Ramos (cell line): ENCODE results near the gene GATA5.

ENCODE experiments used
- in situ Hi-C: fragments of 300-500 bp; cut with MboI; formaldehyde crosslinking; loops from one replicate; pipeline ENCODE4 v1.14.3; 2022; ENCODE audit warnings: low sequenced_read_pairs; ENCODE audit not compliant: unreplicated experiment

The GATA5 gene

GRCh38 chr20:62458275-62459251 is 17.2 kb downstream of the GATA5 start:
- in situ Hi-C loops, result no loop called here

- in situ Hi-C loops, result no loop called here
Measured at GRCh38 chr20:62457831-62458230, 18.0 kb downstream of the GATA5 start.

- in situ Hi-C loops, result no loop called here
Measured at GRCh38 chr20:62457098-62457497, 18.7 kb downstream of the GATA5 start.

GRCh38 chr20:62455929-62456328 is 19.9 kb downstream of the GATA5 start:
- in situ Hi-C loops, result no loop called here

GRCh38 chr20:62454904-62455636 is 20.7 kb downstream of the GATA5 start:
- in situ Hi-C loops, result no loop called here

GRCh38 chr20:62453186-62453808 is 22.5 kb downstream of the GATA5 start:
- in situ Hi-C loops, result no loop called here

GRCh38 chr20:62452475-62453095 is 23.2 kb downstream of the GATA5 start:
- in situ Hi-C loops, result no loop called here

GRCh38 chr20:62451970-62452369 is 23.8 kb downstream of the GATA5 start:
- in situ Hi-C loops, result no loop called here

- in situ Hi-C loops, result no loop called here
Measured at GRCh38 chr20:62451156-62451767, 24.5 kb downstream of the GATA5 start.

- in situ Hi-C loops, result no loop called here
Measured at GRCh38 chr20:62449951-62450691, 25.7 kb downstream of the GATA5 start.

- in situ Hi-C loops, result no loop called here
Measured at GRCh38 chr20:62448788-62449187, 27.0 kb downstream of the GATA5 start.

- in situ Hi-C loops, result no loop called here
Measured at GRCh38 chr20:62448038-62448437, 27.8 kb downstream of the GATA5 start.

- in situ Hi-C loops, result no loop called here
Measured at GRCh38 chr20:62446888-62447869, 28.6 kb downstream of the GATA5 start.

- in situ Hi-C loops, result no loop called here
Measured at GRCh38 chr20:62446481-62446880, 29.3 kb downstream of the GATA5 start.

- in situ Hi-C loops, result no loop called here
Measured at GRCh38 chr20:62445553-62446340, 30.0 kb downstream of the GATA5 start.

GRCh38 chr20:62444286-62444685 is 31.5 kb downstream of the GATA5 start:
- in situ Hi-C loops, result no loop called here

GRCh38 chr20:62441987-62442539 is 33.7 kb downstream of the GATA5 start:
- in situ Hi-C loops, result no loop called here
